GM12878 (cell line): ENCODE data around the gene DMRTB1. TPM values are rescaled to one million over a fixed set of nuclear protein-coding genes. Genes with fewer than 3 reads are reported as not detected.
"Not testable (repeated sequence)": the region's sequence is repeated elsewhere in the genome, so short reads cannot be mapped to it uniquely, and the experiment has no call there.

Source experiments
- ATAC-seq: fragments of 200-7000 bp; cut with Tn5 transposase; 3 replicates; pipeline ENCODE4 v1.9.1; 2020; ENCODE audit warnings: mild to moderate bottlenecking, moderate library complexity
- BruUV-seq: library from RNA; stranded (reverse); fragments of 400-500 nt; replicated peaks from 2 replicates; lab custom pipeline; 2021; lab: Mats Ljungman, UMichigan
- CTCF ChIA-PET: fragments of 300-600 bp; sonication (Branson Sonifier 250); formaldehyde crosslinking; extraction: SDS; loops from one replicate; lab custom pipeline; 2021; ENCODE audit warnings: inconsistent platforms; lab: Yijun Ruan, JAX
- POLR2A ChIA-PET: fragments of 350-600 bp; formaldehyde crosslinking; extraction: SDS; loops from one replicate; lab custom pipeline; 2021; ENCODE audit warnings: inconsistent platforms; lab: Charles Lee
- RAD21 ChIA-PET: fragments of 300-600 bp; sonication (Branson Sonifier 250); formaldehyde crosslinking; loops from one replicate; lab custom pipeline; 2023; ENCODE audit warnings: antibody characterized with exemption; ENCODE audit not compliant: unreplicated experiment; lab: Charles Lee
- SMC1A ChIA-PET: fragments of 300-600 bp; sonication (Branson Sonifier 250); formaldehyde crosslinking; loops from one replicate; lab custom pipeline; 2023; ENCODE audit not compliant: unreplicated experiment, uncharacterized antibody; lab: Charles Lee
- DNase-seq: peaks from one replicate; pipeline ENCODE4 v3.0.0-alpha.2; 2011; ENCODE audit warnings: low read depth, low spot score
- FAIRE-seq: peaks from 3 replicates; lab custom pipeline; 2011; peaks lifted over from hg19 to GRCh38; lab: Jason Lieb, UNC
- H2AFZ ChIP-seq: 2 replicates; pipeline ENCODE4 v1.6.0; 2011; ENCODE audit warnings: low read depth, low read length, control low read depth; ENCODE audit not compliant: control insufficient read depth
- H3K27ac ChIP-seq: 2 replicates; pipeline ENCODE4 v1.5.1; 2011; ENCODE audit warnings: control low read depth; ENCODE audit not compliant: control insufficient read depth, insufficient read depth
- H3K27me3 ChIP-seq, 2 experiments: replicated peaks in 1 of 2; 2 replicates each; pipeline versions ENCODE4 v1.6.0 to v1.6.1; 2011; ENCODE audit warnings: low read length in 1 of 2; ENCODE audit not compliant: control insufficient read depth in 2 of 2, insufficient read depth in 2 of 2
- H3K36me3 ChIP-seq, 2 experiments: 2 replicates each; pipeline ENCODE4 v1.5.1; 2011; ENCODE audit warnings: low read length in 1 of 2; ENCODE audit not compliant: control insufficient read depth in 2 of 2, insufficient read depth in 2 of 2
- H3K4me1 ChIP-seq: 2 replicates; pipeline ENCODE4 v1.6.1; 2011; ENCODE audit warnings: mild to moderate bottlenecking, low read length, moderate library complexity, mixed read lengths; ENCODE audit not compliant: control insufficient read depth, insufficient read depth
- H3K4me2 ChIP-seq: 2 replicates; pipeline ENCODE4 v1.6.0; 2011; ENCODE audit warnings: control low read depth; ENCODE audit not compliant: control insufficient read depth, insufficient read depth
- H3K4me3 ChIP-seq: fragments of 200-600 bp; sonication (generic); 2 replicates; pipeline ENCODE4 v1.5.1; 2016
- H3K79me2 ChIP-seq: 2 replicates; pipeline ENCODE4 v1.6.0; 2011; ENCODE audit warnings: low read length; ENCODE audit not compliant: control insufficient read depth, insufficient read depth
- H3K9ac ChIP-seq: 2 replicates; pipeline ENCODE4 v1.8.0; 2011; ENCODE audit warnings: low read length, control low read depth, mixed read lengths; ENCODE audit not compliant: control insufficient read depth, insufficient read depth
- H3K9me3 ChIP-seq: replicated peaks from 3 replicates; pipeline ENCODE4 v1.5.1; 2011; ENCODE audit warnings: mild to moderate bottlenecking, low read length; ENCODE audit not compliant: control insufficient read depth, insufficient read depth
- H4K20me1 ChIP-seq: 2 replicates; pipeline ENCODE4 v1.6.0; 2011; ENCODE audit not compliant: control insufficient read depth, insufficient read depth
- BACH1 ChIP-seq: fragments of 450-650 bp; IDR thresholded peaks from 2 replicates; pipeline ENCODE4 v1.6.1; 2017; ENCODE audit warnings: mild to moderate bottlenecking, borderline replicate concordance
- CHD2 ChIP-seq: IDR thresholded peaks from 2 replicates; pipeline ENCODE4 v1.6.1; 2011; ENCODE audit warnings: low read depth, low read length, improper control_type of control experiment, borderline replicate concordance
- FOS ChIP-seq: IDR thresholded peaks from 3 replicates; pipeline ENCODE4 v1.6.1; 2011; ENCODE audit warnings: borderline replicate concordance; ENCODE audit not compliant: insufficient read length; ENCODE audit errors: extremely low read depth
- FOXK2 ChIP-seq: fragments of 450-650 bp; IDR thresholded peaks from 2 replicates; pipeline ENCODE4 v1.6.1; 2017; ENCODE audit warnings: mild to moderate bottlenecking, moderate library complexity
- KLF5 ChIP-seq: fragments of 450-650 bp; IDR thresholded peaks from 2 replicates; pipeline ENCODE4 v1.6.1; 2014; ENCODE audit warnings: mild to moderate bottlenecking; ENCODE audit not compliant: partially characterized antibody
- MTA3 ChIP-seq: IDR thresholded peaks from 2 replicates; pipeline ENCODE4 v1.6.1; 2012; ENCODE audit warnings: low read length, inconsistent platforms, borderline replicate concordance
- NFYA ChIP-seq: IDR thresholded peaks from 2 replicates; pipeline ENCODE4 v1.6.1; 2011; ENCODE audit warnings: low read depth, mild to moderate bottlenecking, low read length, improper control_type of control experiment, borderline replicate concordance
- PAX5 ChIP-seq: IDR thresholded peaks from 2 replicates; pipeline ENCODE4 v1.6.1; 2011; ENCODE audit warnings: low read depth, low read length, borderline replicate concordance
- RCOR1 ChIP-seq: conservative IDR thresholded peaks from 2 replicates; pipeline ENCODE4 v1.6.1; 2012; ENCODE audit warnings: low read depth, low read length, improper control_type of control experiment
- SMC3 ChIP-seq: IDR thresholded peaks from 2 replicates; pipeline ENCODE4 v1.6.1; 2011; ENCODE audit warnings: low read length, improper control_type of control experiment, borderline replicate concordance
- SREBF2 ChIP-seq: IDR thresholded peaks from 2 replicates; pipeline ENCODE4 v1.6.1; 2012; ENCODE audit warnings: mild to moderate bottlenecking, low read length
- SRF ChIP-seq, 2 experiments: IDR thresholded peaks; 2 replicates each; pipeline ENCODE4 v1.6.1; 2011; ENCODE audit warnings: low read depth in 2 of 2, low read length in 2 of 2, mild to moderate bottlenecking in 1 of 2, moderate library complexity in 1 of 2
- WGBS: methylation state at CpG from one replicate; pipeline ENCODE4 v1.1.6; 2016; ENCODE audit warnings: low lambda C conversion rate; ENCODE audit not compliant: insufficient replicate concordance, insufficient coverage; ENCODE audit errors: missing lambda C conversion rate; 5-methylcytosine and 5-hydroxymethylcytosine counted together
- in situ Hi-C: fragments of 300-500 bp; cut with MboI; formaldehyde crosslinking; loops from 9 replicates; pipeline ENCODE4 v1.14.3; 2018; ENCODE audit warnings: mixed read lengths
- intact Hi-C: fragments of 100-400 bp; cut with micrococcal nuclease; formaldehyde crosslinking; loops from one replicate; pipeline ENCODE4 v1.14.2; 2022; ENCODE audit not compliant: unreplicated experiment
- polyA plus RNA-seq, 11 experiments: library from polyadenylated mRNA; depleted of rRNA in 4 of 11; unstranded in 6 of 11; stranded (reverse) in 5 of 11; fragments of >200 nt; fragmentation: Nextera tagmentation in 4 of 11; fragmentation: Illumina TruSeq in 1 of 11; extraction: Ambion mirVana in 4 of 11; extraction: Trizol in 1 of 11; gene quantifications; 1 replicate in 1 of 11; 2 replicates in 10 of 11; pipeline versions ENCODE4 v1.2.1 to v1.2.3, GENCODE V29; 2011 to 2016; ENCODE audit warnings: inconsistent platforms in 2 of 11, missing spikeins in 2 of 11, low read depth in 1 of 11
- total RNA-seq, 4 experiments: library from RNA; depleted of rRNA in 3 of 4; stranded (reverse); fragments of >200 nt in 3 of 4; fragmentation: Illumina TruSeq in 1 of 4; extraction: Trizol in 1 of 4; gene quantifications; 2 replicates each; pipeline versions ENCODE4 v1.2.1 to v1.2.3, GENCODE V29; 2013 to 2021
- TF ChIP-seq, protein P1 (sequence below): IDR thresholded peaks from 2 replicates; pipeline ENCODE4 v1.6.1; 2011; ENCODE audit warnings: low read depth, low read length, improper control_type of control experiment, borderline replicate concordance
- TF ChIP-seq, protein P2 (sequence below): IDR thresholded peaks from 2 replicates; pipeline ENCODE4 v1.6.1; 2011; ENCODE audit warnings: mild to moderate bottlenecking, low read depth, low read length, moderate library complexity; ENCODE audit not compliant: insufficient replicate concordance

Gene DMRTB1
- total and polyA plus RNA-seq, 10 of the 15 experiments (the other 5 are each of a cell fraction or from before 2014, with no cell fraction given), result not detected

DNA sequence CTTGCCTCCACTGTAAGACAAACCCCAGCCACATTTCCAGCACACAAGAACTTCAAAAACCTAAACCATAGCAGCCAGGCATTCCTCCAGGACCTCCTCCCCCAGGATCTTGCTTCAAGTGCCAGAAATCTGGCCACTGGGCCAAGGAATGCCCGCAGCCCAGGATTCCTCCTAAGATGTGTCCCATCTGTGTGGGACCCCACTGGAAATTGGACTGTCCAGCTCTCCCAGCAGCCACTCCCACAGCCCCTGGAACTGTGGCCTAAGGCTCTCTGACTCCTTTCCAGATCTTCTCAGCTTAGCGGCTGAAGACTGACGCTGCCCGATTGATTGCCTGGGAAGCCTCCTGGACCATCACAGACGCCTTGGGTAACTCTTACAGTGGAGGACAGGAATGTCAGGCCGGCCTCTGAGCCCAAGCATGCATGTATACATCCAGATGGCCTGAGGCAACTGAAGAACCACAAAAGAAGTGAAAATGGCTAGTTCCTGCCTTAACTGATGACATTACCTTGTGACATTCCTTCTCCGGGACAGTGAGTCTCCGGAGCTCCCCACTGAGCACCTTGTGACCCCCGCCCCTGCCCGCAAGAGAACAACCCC, 24.7 kb upstream of the DMRTB1 start:
- FAIRE-seq, H3K9me3 ChIP-seq, H3K4me3 ChIP-seq, BruUV-seq, H2AFZ ChIP-seq, RAD21 ChIA-PET, H3K9ac ChIP-seq, H3K79me2 ChIP-seq, H3K36me3 ChIP-seq, in situ Hi-C loops, H3K4me2 ChIP-seq, H3K27me3 ChIP-seq, ATAC-seq, H3K27ac ChIP-seq, intact Hi-C loops, DNase-seq, H3K4me1 ChIP-seq, H4K20me1 ChIP-seq: not testable (repeated sequence)
- CTCF ChIA-PET, result interaction anchor here (2.2 kb wide), 1 partner anchor 10 kb away, joined by 12 read pairs; no protein-coding TSS in a partner anchor
- WGBS, result 65% methylated on average over 10 of the region's 10 CpGs
- POLR2A ChIA-PET, result interaction anchor here (0.6 kb wide), 1 partner anchor 11 kb away, joined by 6 read pairs; no protein-coding TSS in a partner anchor
- SMC1A ChIA-PET, result interaction anchor here (1.4 kb wide), 1 partner anchor 14 kb away, joined by 3 read pairs; no protein-coding TSS in a partner anchor

DNA sequence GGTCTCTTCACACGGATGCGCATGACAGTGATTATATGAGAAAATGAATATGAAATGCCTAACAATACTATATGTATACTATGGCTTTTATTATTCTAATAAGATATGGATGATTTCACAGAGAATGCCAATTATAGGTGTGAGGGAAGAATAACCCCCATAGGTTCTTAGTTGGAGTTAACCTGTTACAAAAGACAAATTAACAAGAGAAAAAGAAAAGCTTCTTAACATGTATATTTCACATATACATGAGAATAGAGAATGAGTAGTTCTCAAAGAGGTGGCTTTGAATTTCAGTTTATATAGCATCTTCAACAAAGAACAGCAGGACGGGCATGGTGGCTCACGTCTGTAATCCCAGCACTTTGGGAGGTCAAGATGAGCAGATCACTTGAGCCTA, 24.0 kb upstream of the DMRTB1 start:
- H2AFZ ChIP-seq, result no peak overlapping the region
- no peak for ATAC-seq
- no peak overlapping the region for H3K27ac ChIP-seq
- no peak overlapping the region for H3K4me3 ChIP-seq
- in situ Hi-C loops (no loop called here), intact Hi-C loops (no loop called here)
- H3K4me2 ChIP-seq, result no peak overlapping the region
- H4K20me1 ChIP-seq, result no peaks in the 10 kb centered on the region; the same call in 1 of the 2 replicates
- no peaks in the 10 kb centered on the region; the same call in 2 of the 3 replicates for H3K9me3 ChIP-seq
- DNase-seq, result no peak
- SMC1A ChIA-PET, result interaction anchor here (1.4 to 1.5 kb wide), 3 partner anchors 9 to 22 kb away, joined by 4 to 7 read pairs (median 4); no protein-coding TSS in a partner anchor
- RAD21 ChIA-PET, result interaction anchor here (1.9 kb wide), 1 partner anchor 42 kb away, joined by 5 read pairs; no protein-coding TSS in a partner anchor
- no peak for FAIRE-seq
- no peaks in the 10 kb centered on the region for H3K4me1 ChIP-seq
- CTCF ChIA-PET, result interaction anchor here (0.8 to 2.2 kb wide), 2 partner anchors 9 to 26 kb away, joined by 3 to 12 read pairs; no protein-coding TSS in a partner anchor
- 68% methylated on average over 4 of the region's 4 CpGs for WGBS
- peaks cover 0 to 1% of the 10 kb centered on the region in 2 experiments; a peak in 3 of 4 replicates for H3K27me3 ChIP-seq
- H3K79me2 ChIP-seq, result no peaks in the 10 kb centered on the region
- no peak overlapping the region for H3K9ac ChIP-seq
- BruUV-seq, result no TSS peak
- POLR2A ChIA-PET, result interaction anchor here (0.6 to 0.8 kb wide), 4 partner anchors 12 to 390 kb away, joined by 4 to 6 read pairs (median 4); no protein-coding TSS in a partner anchor
- no peaks in the 10 kb centered on the region for H3K36me3 ChIP-seq
- no peak for TF ChIP-seq NFYA
- TF ChIP-seq, protein P1, sequence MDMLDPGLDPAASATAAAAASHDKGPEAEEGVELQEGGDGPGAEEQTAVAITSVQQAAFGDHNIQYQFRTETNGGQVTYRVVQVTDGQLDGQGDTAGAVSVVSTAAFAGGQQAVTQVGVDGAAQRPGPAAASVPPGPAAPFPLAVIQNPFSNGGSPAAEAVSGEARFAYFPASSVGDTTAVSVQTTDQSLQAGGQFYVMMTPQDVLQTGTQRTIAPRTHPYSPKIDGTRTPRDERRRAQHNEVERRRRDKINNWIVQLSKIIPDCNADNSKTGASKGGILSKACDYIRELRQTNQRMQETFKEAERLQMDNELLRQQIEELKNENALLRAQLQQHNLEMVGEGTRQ, result no peak
- TF ChIP-seq SREBF2, result no peak
- TF ChIP-seq FOS, result no peak
- TF ChIP-seq KLF5, result no peak
- no peak for TF ChIP-seq BACH1
- TF ChIP-seq SRF (IDR thresholded peaks at IDR 0.05; ENCODE audit: low read depth in 2 of 2, low read length in 2 of 2), result no peak
- TF ChIP-seq, protein P2, sequence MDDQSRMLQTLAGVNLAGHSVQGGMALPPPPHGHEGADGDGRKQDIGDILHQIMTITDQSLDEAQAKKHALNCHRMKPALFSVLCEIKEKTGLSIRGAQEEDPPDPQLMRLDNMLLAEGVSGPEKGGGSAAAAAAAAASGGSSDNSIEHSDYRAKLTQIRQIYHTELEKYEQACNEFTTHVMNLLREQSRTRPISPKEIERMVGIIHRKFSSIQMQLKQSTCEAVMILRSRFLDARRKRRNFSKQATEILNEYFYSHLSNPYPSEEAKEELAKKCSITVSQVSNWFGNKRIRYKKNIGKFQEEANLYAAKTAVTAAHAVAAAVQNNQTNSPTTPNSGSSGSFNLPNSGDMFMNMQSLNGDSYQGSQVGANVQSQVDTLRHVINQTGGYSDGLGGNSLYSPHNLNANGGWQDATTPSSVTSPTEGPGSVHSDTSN, result no peak
- TF ChIP-seq RCOR1, result no peak
- TF ChIP-seq FOXK2, result no peak
- no peak for TF ChIP-seq SMC3
- no peak for TF ChIP-seq MTA3
- TF ChIP-seq CHD2, result no peak
- no peak for TF ChIP-seq PAX5
